ENCODE results near the gene CD151. TPM values are rescaled to one million over a fixed set of nuclear protein-coding genes. Genes with fewer than 3 reads are reported as not detected.

The CD151 gene
- total RNA-seq, 4 donors from 2014 or later: 307 to 1,070 (median 520) TPM

- no peak for TF ChIP-seq CTCF (IDR thresholded peaks at IDR 0.05; ENCODE audit: low read depth)
These were observed 1.1 kb downstream of the CD151 start for GRCh38 chr11:833849-834311.

GRCh38 chr11:834371-835316 lies 1.9 kb downstream of the CD151 start:
- TF ChIP-seq CTCF (IDR thresholded peaks at IDR 0.05; ENCODE audit: low read depth): no peak

GRCh38 chr11:836274-836673 lies 3.5 kb downstream of the CD151 start:
- TF ChIP-seq CTCF (IDR thresholded peaks at IDR 0.05; ENCODE audit: low read depth): no peak

GRCh38 chr11:836700-837099 lies 3.9 kb downstream of the CD151 start:
- no peak for TF ChIP-seq CTCF (IDR thresholded peaks at IDR 0.05; ENCODE audit: low read depth)

GRCh38 chr11:837189-837989 lies 4.6 kb downstream of the CD151 start:
- no peak for TF ChIP-seq CTCF (IDR thresholded peaks at IDR 0.05; ENCODE audit: low read depth)

GRCh38 chr11:837990-838307 lies 5.2 kb downstream of the CD151 start:
- no peak for TF ChIP-seq CTCF (IDR thresholded peaks at IDR 0.05; ENCODE audit: low read depth)

Data from subcutaneous adipose tissue (tissue), 4 donors.